Astrocyte (in vitro differentiated cells and primary cell): ENCODE results near the gene SLC16A7.

ENCODE experiments used
- EZH2 ChIP-seq: IDR thresholded peaks from 2 replicates; pipeline ENCODE4 v1.6.1; 2012; ENCODE audit warnings: mild to moderate bottlenecking, low read length, inconsistent platforms; ENCODE audit not compliant: insufficient read depth
- TF ChIP-seq, protein P1 (sequence below): IDR thresholded peaks from 2 replicates; pipeline ENCODE4 v1.5.1; 2011; ENCODE audit warnings: low read depth, mild to moderate bottlenecking, inconsistent platforms, low read length, moderate library complexity; ENCODE audit not compliant: insufficient read depth

DNA sequence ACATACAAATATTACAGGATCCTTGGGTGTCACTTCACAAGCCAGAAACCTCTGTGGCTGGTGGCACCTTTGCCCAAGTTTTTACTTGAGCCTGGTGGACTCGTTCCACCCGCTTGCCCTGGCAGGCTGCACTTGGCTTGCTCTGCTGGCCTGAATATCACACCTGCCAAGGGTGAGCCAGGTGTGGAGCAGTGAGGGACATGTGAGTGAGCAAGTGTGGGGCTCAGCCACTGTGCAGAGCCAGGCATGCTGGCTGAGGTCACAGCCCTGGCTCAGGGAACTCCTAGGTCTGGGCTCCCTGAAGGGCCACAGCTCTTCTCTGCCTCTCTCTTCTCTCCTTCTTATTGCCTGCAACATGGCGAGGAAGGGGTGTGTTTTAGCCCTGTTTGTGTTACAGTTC is 82.0 kb downstream of the SLC16A7 start:
- TF ChIP-seq, protein P1, sequence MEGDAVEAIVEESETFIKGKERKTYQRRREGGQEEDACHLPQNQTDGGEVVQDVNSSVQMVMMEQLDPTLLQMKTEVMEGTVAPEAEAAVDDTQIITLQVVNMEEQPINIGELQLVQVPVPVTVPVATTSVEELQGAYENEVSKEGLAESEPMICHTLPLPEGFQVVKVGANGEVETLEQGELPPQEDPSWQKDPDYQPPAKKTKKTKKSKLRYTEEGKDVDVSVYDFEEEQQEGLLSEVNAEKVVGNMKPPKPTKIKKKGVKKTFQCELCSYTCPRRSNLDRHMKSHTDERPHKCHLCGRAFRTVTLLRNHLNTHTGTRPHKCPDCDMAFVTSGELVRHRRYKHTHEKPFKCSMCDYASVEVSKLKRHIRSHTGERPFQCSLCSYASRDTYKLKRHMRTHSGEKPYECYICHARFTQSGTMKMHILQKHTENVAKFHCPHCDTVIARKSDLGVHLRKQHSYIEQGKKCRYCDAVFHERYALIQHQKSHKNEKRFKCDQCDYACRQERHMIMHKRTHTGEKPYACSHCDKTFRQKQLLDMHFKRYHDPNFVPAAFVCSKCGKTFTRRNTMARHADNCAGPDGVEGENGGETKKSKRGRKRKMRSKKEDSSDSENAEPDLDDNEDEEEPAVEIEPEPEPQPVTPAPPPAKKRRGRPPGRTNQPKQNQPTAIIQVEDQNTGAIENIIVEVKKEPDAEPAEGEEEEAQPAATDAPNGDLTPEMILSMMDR: no peak
- no peak for TF ChIP-seq EZH2
